ENCODE measurements around the gene CCDC51. TPM values are rescaled to one million over a fixed set of nuclear protein-coding genes. Genes with fewer than 3 reads are reported as not detected.

The CCDC51 gene
- total and polyA plus RNA-seq, 2 of the 13 experiments (the other 11 are each of a cell fraction or from before 2014, with no cell fraction given): 18.1 to 29.4 TPM

GRCh38 chr3:48428572-48429316 lies 11.2 kb downstream of the CCDC51 start (continued):
- peak; percentile 88 for TF ChIP-seq PAXIP1 (CRISPR knock-in tag; conservative IDR thresholded peaks at IDR 0.05)
- no peak for TF ChIP-seq ARNT2 (CRISPR knock-in tag; IDR thresholded peaks at IDR 0.05; ENCODE audit: low read depth)
- no peak for TF ChIP-seq RFX3 (CRISPR knock-in tag; IDR thresholded peaks at IDR 0.05)
- TF ChIP-seq HNRNPUL1 (IDR thresholded peaks at IDR 0.05; ENCODE audit: low read depth, low read length): no peak
- peak; percentile 93 for TF ChIP-seq SAP130 (CRISPR knock-in tag; IDR thresholded peaks at IDR 0.05; ENCODE audit: low read depth)
- TF ChIP-seq ZNF572 (CRISPR knock-in tag; IDR thresholded peaks at IDR 0.05): no peak
- TF ChIP-seq ZC3H13 (CRISPR knock-in tag; IDR thresholded peaks at IDR 0.05): no peak; the same call in 1 of the 2 replicates
- TF ChIP-seq NCOA1 (CRISPR knock-in tag; IDR thresholded peaks at IDR 0.05): no peak
- TF ChIP-seq ZNF878 (CRISPR knock-in tag; IDR thresholded peaks at IDR 0.05): peak; percentile 65; the same call in 1 of the 2 replicates
- TF ChIP-seq EP300 (IDR thresholded peaks at IDR 0.05; ENCODE audit: low read depth in 2 of 2, low read length in 2 of 2): no peak; a peak in 2 of 4 replicates
- TF ChIP-seq EP300 (CRISPR knock-in tag; IDR thresholded peaks at IDR 0.05; ENCODE audit: borderline replicate concordance): no peak
- TF ChIP-seq ZNF512B (CRISPR knock-in tag; IDR thresholded peaks at IDR 0.05; ENCODE audit: borderline replicate concordance): no peak
- TF ChIP-seq UBTF (CRISPR knock-in tag; IDR thresholded peaks at IDR 0.05): no peak; the same call in 1 of the 2 replicates
- TF ChIP-seq SP2 (CRISPR knock-in tag; IDR thresholded peaks at IDR 0.05): no peak
- peak; percentile 14; the same call in 1 of the 2 replicates for TF ChIP-seq ZNF770 (CRISPR knock-in tag; IDR thresholded peaks at IDR 0.05)

Data from HepG2 (cell line).